Keratinocyte (primary cell): Measurements from ENCODE around the gene ANGPTL8. TPM values are rescaled to one million over a fixed set of nuclear protein-coding genes. Genes with fewer than 3 reads are reported as not detected.

Experiments
- DNase-seq: peaks from one replicate; pipeline ENCODE4 v3.0.0-alpha.2; 2011; ENCODE audit warnings: low read depth, missing footprints, low spot score
- FAIRE-seq: peaks from 2 replicates; lab custom pipeline; 2011; peaks lifted over from hg19 to GRCh38; lab: Jason Lieb, UNC
- H2AFZ ChIP-seq: 2 replicates; pipeline ENCODE4 v1.6.0; 2012; ENCODE audit warnings: low read length, control low read depth, inconsistent platforms; ENCODE audit not compliant: control insufficient read depth
- H3K27ac ChIP-seq: 2 replicates; pipeline ENCODE4 v1.5.1; 2011; ENCODE audit warnings: low read length; ENCODE audit not compliant: control insufficient read depth, insufficient read depth
- H3K27me3 ChIP-seq: 3 replicates; pipeline ENCODE4 v1.6.0; 2011; ENCODE audit warnings: low read length; ENCODE audit not compliant: control insufficient read depth, insufficient read depth; ENCODE audit errors: extremely low read depth
- H3K36me3 ChIP-seq, 2 experiments: 2 replicates in 1 of 2; 3 replicates in 1 of 2; pipeline ENCODE4 v1.5.1; 2011; ENCODE audit warnings: low read length in 2 of 2, mild to moderate bottlenecking in 1 of 2; ENCODE audit not compliant: control insufficient read depth in 2 of 2, insufficient read depth in 2 of 2; ENCODE audit errors: extremely low read depth in 1 of 2
- H3K4me1 ChIP-seq: 3 replicates; pipeline ENCODE4 v1.5.1; 2011; ENCODE audit warnings: low read length; ENCODE audit not compliant: control insufficient read depth, insufficient read depth; ENCODE audit errors: extremely low read depth
- H3K4me2 ChIP-seq: 3 replicates; pipeline ENCODE4 v1.6.0; 2011; ENCODE audit warnings: low read depth, low read length; ENCODE audit not compliant: control insufficient read depth, insufficient read depth; ENCODE audit errors: extremely low read depth
- H3K4me3 ChIP-seq, 3 experiments: fragments of 200-600 bp in 1 of 3; sonication (generic) in 1 of 3; 2 replicates in 2 of 3; 3 replicates in 1 of 3; pipeline ENCODE4 v1.5.1; 2011 to 2016; ENCODE audit warnings: low read length in 3 of 3, mild to moderate bottlenecking in 3 of 3, control low read depth in 2 of 3, inconsistent platforms in 1 of 3, low read depth in 1 of 3, mixed read lengths in 1 of 3, mixed run types in 1 of 3, moderate library complexity in 1 of 3; ENCODE audit not compliant: control insufficient read depth in 2 of 3, insufficient read depth in 2 of 3; ENCODE audit errors: extremely low read depth in 1 of 3
- H3K79me2 ChIP-seq: 2 replicates; pipeline ENCODE4 v1.6.0; 2012; ENCODE audit warnings: low read length; ENCODE audit not compliant: control insufficient read depth, insufficient read depth
- H3K9ac ChIP-seq: 3 replicates; pipeline ENCODE4 v1.6.0; 2011; ENCODE audit warnings: low read length; ENCODE audit not compliant: control insufficient read depth, insufficient read depth; ENCODE audit errors: extremely low read depth
- H3K9me1 ChIP-seq: 3 replicates; pipeline ENCODE4 v1.6.0; 2011; ENCODE audit warnings: low read length; ENCODE audit not compliant: control insufficient read depth, insufficient read depth; ENCODE audit errors: extremely low read depth
- H3K9me3 ChIP-seq: 2 replicates; pipeline ENCODE4 v1.5.1; 2012; ENCODE audit warnings: low read depth, low read length; ENCODE audit not compliant: control insufficient read depth
- H4K20me1 ChIP-seq: 3 replicates; pipeline ENCODE4 v1.6.0; 2011; ENCODE audit warnings: low read length; ENCODE audit not compliant: control insufficient read depth, insufficient read depth; ENCODE audit errors: extremely low read depth
- EZH2 ChIP-seq: IDR thresholded peaks from one replicate; pipeline ENCODE4 v1.6.1; 2012; ENCODE audit warnings: inconsistent platforms, mild to moderate bottlenecking, low read length, moderate library complexity
- dilution Hi-C: fragments of 300-500 bp; cut with MboI; formaldehyde crosslinking; loops from one replicate; pipeline ENCODE4 v1.7.0; 2020; ENCODE audit warnings: low sequenced_read_pairs; ENCODE audit not compliant: extremely low pct_ligation_motif_present
- polyA plus RNA-seq, 5 experiments: library from polyadenylated mRNA; depleted of rRNA in 3 of 5; stranded (reverse) in 3 of 5; stranded (forward) in 1 of 5; unstranded in 1 of 5; fragments of >200 nt; gene quantifications; 1 replicate in 1 of 5; 2 replicates in 3 of 5; 3 replicates in 1 of 5; pipeline versions ENCODE4 v1.2.1 to v1.2.3, GENCODE V29; 2011 to 2012; ENCODE audit warnings: missing spikeins in 2 of 5, low read depth in 1 of 5, low replicate concordance in 1 of 5
- TF ChIP-seq, protein P1 (sequence below), 3 experiments: IDR thresholded peaks in 1 of 3; conservative IDR thresholded peaks in 1 of 3; optimal IDR thresholded peaks in 1 of 3; 2 replicates in 2 of 3; 3 replicates in 1 of 3; pipeline versions ENCODE3 to v1.5.1; 2011; ENCODE audit warnings: low read length in 3 of 3, mild to moderate bottlenecking in 3 of 3, moderate library complexity in 2 of 3, control low read depth in 1 of 3, inconsistent platforms in 1 of 3; ENCODE audit not compliant: insufficient read depth in 2 of 3; ENCODE audit errors: extremely low read depth in 1 of 3

ANGPTL8 gene
- polyA plus RNA-seq, 1 donor (not counting 4 experiments of a cell fraction or from before 2014, with no cell fraction given), result 0.18 TPM

- no peak for TF ChIP-seq EZH2
- TF ChIP-seq, protein P1, sequence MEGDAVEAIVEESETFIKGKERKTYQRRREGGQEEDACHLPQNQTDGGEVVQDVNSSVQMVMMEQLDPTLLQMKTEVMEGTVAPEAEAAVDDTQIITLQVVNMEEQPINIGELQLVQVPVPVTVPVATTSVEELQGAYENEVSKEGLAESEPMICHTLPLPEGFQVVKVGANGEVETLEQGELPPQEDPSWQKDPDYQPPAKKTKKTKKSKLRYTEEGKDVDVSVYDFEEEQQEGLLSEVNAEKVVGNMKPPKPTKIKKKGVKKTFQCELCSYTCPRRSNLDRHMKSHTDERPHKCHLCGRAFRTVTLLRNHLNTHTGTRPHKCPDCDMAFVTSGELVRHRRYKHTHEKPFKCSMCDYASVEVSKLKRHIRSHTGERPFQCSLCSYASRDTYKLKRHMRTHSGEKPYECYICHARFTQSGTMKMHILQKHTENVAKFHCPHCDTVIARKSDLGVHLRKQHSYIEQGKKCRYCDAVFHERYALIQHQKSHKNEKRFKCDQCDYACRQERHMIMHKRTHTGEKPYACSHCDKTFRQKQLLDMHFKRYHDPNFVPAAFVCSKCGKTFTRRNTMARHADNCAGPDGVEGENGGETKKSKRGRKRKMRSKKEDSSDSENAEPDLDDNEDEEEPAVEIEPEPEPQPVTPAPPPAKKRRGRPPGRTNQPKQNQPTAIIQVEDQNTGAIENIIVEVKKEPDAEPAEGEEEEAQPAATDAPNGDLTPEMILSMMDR (optimal IDR thresholded peaks at IDR 0.05 in 1 of 3, IDR thresholded peaks at IDR 0.05 in 1 of 3, conservative IDR thresholded peaks at IDR 0.05 in 1 of 3; ENCODE audit: extremely low read depth in 1 of 3, insufficient read depth in 2 of 3, low read length in 3 of 3), result no peak
- Histone ChIP-seq H2AFZ (no peak overlapping the region), H3K27me3 (no peaks in the 10 kb centered on the region), H4K20me1 (no peaks in the 10 kb centered on the region), H3K79me2 (no peaks in the 10 kb centered on the region), H3K4me2 (no peak overlapping the region), H3K9me1 (no peaks in the 10 kb centered on the region), H3K4me3 (no peak overlapping the region), H3K36me3 (peaks cover 7 to 22% of the 10 kb centered on the region in 2 experiments), H3K9me3 (no peaks in the 10 kb centered on the region), H3K27ac (no peak overlapping the region), H3K9ac (no peak overlapping the region), H3K4me1 (no peaks in the 10 kb centered on the region)
- DNase-seq (no peak), FAIRE-seq (no peak)
- dilution Hi-C loops, result no loop called here
Measured at GRCh38 chr19:11209839-11210655, 29.4 kb upstream of the ANGPTL8 start.

DNA sequence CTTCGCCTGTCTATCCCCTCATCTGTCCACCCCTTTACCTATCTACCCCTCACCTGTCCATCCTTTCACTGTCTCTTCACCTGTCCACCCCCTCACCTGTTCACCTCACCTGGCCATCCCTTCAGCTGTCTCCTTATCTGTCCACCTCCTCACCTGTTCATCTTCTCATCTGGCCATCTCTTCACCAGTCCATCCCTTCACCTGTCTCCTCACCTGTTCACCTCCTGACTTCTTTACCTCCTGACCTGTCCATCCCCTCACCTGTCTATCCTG lies 28.8 kb upstream of the ANGPTL8 start:
- H3K36me3 ChIP-seq, result peaks cover 11 to 23% of the 10 kb centered on the region in 2 experiments
- TF ChIP-seq, protein P1 (optimal IDR thresholded peaks at IDR 0.05 in 1 of 3, IDR thresholded peaks at IDR 0.05 in 1 of 3, conservative IDR thresholded peaks at IDR 0.05 in 1 of 3; ENCODE audit: extremely low read depth in 1 of 3, insufficient read depth in 2 of 3, low read length in 3 of 3), result no peak
- TF ChIP-seq EZH2, result no peak
- no peaks in the 10 kb centered on the region for H3K4me1 ChIP-seq
- DNase-seq, result no peak
- no peaks in the 10 kb centered on the region for H4K20me1 ChIP-seq
- H3K27ac ChIP-seq, result no peak overlapping the region
- no peaks in the 10 kb centered on the region for H3K79me2 ChIP-seq
- no peak overlapping the region for H3K9ac ChIP-seq
- dilution Hi-C loops, result no loop called here
- no peak overlapping the region for H3K4me2 ChIP-seq
- no peaks in the 10 kb centered on the region for H3K27me3 ChIP-seq
- no peak overlapping the region for H2AFZ ChIP-seq
- H3K4me3 ChIP-seq, result no peak overlapping the region
- FAIRE-seq, result no peak
- no peaks in the 10 kb centered on the region for H3K9me3 ChIP-seq
- no peaks in the 10 kb centered on the region for H3K9me1 ChIP-seq
